CD4-positive, alpha-beta T cell treated with Interleukin-4 for 1 hour (primary cell): ENCODE results near the gene FRMPD4.

Experiments
- DNase-seq, 2 donors: peaks; one replicate each; pipeline ENCODE4 v3.0.0-alpha.2; 2020 to 2022

Gene FRMPD4

GRCh38 chrX:12685541-12685940 is 547.3 kb downstream of the FRMPD4 start:
- no peak for DNase-seq

GRCh38 chrX:12686331-12686730 is 548.1 kb downstream of the FRMPD4 start:
- DNase-seq, result no peak

GRCh38 chrX:12690646-12691045 is 552.4 kb downstream of the FRMPD4 start:
- no peak for DNase-seq

- DNase-seq, result no peak
Measured at GRCh38 chrX:12693754-12694153, 555.5 kb downstream of the FRMPD4 start.

- no peak for DNase-seq
Measured at GRCh38 chrX:12700745-12701144, 562.5 kb downstream of the FRMPD4 start.

- DNase-seq, result peak; percentile 8 to 26
Measured at GRCh38 chrX:12701628-12702027, 563.4 kb downstream of the FRMPD4 start.

- no peak for DNase-seq
Measured at GRCh38 chrX:12702509-12703091, 564.3 kb downstream of the FRMPD4 start.

GRCh38 chrX:12704706-12705105 is 566.4 kb downstream of the FRMPD4 start:
- no peak for DNase-seq

- peak in 1 of 2 donors; percentile 29 for DNase-seq
Measured at GRCh38 chrX:12709047-12709446, 570.8 kb downstream of the FRMPD4 start.

- no peak for DNase-seq
Measured at GRCh38 chrX:12711435-12712040, 573.3 kb downstream of the FRMPD4 start.

- no peak for DNase-seq
Measured at GRCh38 chrX:12716574-12716973, 578.3 kb downstream of the FRMPD4 start.

- DNase-seq, result no peak
Measured at GRCh38 chrX:12719837-12720236, 581.6 kb downstream of the FRMPD4 start.

GRCh38 chrX:12721042-12721441 is 582.8 kb downstream of the FRMPD4 start:
- DNase-seq, result no peak

GRCh38 chrX:12722314-12722713 is 584.0 kb downstream of the FRMPD4 start:
- DNase-seq, result no peak

GRCh38 chrX:12741416-12741815 is 603.1 kb downstream of the FRMPD4 start:
- no peak for DNase-seq

GRCh38 chrX:12747433-12747832 is 609.2 kb downstream of the FRMPD4 start:
- no peak for DNase-seq

- DNase-seq, result no peak
Measured at GRCh38 chrX:12751887-12752286, 613.6 kb downstream of the FRMPD4 start.

GRCh38 chrX:12753366-12753765 is 615.1 kb downstream of the FRMPD4 start:
- DNase-seq, result no peak

- DNase-seq, result no peak
Measured at GRCh38 chrX:12758291-12758690, 620.0 kb downstream of the FRMPD4 start.

- DNase-seq, result no peak
Measured at GRCh38 chrX:12767856-12768255, 629.6 kb downstream of the FRMPD4 start.

GRCh38 chrX:12768491-12768890 is 630.2 kb downstream of the FRMPD4 start:
- no peak for DNase-seq

- DNase-seq, result peak in 1 of 2 donors; percentile 36
Measured at GRCh38 chrX:12770440-12770839, 632.2 kb downstream of the FRMPD4 start.

- peak; percentile 69 to 74 for DNase-seq
Measured at GRCh38 chrX:12771445-12772069, 633.3 kb downstream of the FRMPD4 start.
